ENCODE data around the gene RXFP1. TPM values are rescaled to one million over a fixed set of nuclear protein-coding genes. Genes with fewer than 3 reads are reported as not detected.

Gene RXFP1
- polyA plus RNA-seq, 1 of the 3 experiments (the other 2 are of a cell fraction) = not detected

GRCh38 chr4:158535130-158535614, 13.5 kb downstream of the RXFP1 start (continued):
- TF ChIP-seq, protein P1, sequence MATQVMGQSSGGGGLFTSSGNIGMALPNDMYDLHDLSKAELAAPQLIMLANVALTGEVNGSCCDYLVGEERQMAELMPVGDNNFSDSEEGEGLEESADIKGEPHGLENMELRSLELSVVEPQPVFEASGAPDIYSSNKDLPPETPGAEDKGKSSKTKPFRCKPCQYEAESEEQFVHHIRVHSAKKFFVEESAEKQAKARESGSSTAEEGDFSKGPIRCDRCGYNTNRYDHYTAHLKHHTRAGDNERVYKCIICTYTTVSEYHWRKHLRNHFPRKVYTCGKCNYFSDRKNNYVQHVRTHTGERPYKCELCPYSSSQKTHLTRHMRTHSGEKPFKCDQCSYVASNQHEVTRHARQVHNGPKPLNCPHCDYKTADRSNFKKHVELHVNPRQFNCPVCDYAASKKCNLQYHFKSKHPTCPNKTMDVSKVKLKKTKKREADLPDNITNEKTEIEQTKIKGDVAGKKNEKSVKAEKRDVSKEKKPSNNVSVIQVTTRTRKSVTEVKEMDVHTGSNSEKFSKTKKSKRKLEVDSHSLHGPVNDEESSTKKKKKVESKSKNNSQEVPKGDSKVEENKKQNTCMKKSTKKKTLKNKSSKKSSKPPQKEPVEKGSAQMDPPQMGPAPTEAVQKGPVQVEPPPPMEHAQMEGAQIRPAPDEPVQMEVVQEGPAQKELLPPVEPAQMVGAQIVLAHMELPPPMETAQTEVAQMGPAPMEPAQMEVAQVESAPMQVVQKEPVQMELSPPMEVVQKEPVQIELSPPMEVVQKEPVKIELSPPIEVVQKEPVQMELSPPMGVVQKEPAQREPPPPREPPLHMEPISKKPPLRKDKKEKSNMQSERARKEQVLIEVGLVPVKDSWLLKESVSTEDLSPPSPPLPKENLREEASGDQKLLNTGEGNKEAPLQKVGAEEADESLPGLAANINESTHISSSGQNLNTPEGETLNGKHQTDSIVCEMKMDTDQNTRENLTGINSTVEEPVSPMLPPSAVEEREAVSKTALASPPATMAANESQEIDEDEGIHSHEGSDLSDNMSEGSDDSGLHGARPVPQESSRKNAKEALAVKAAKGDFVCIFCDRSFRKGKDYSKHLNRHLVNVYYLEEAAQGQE (IDR thresholded peaks at IDR 0.05; ENCODE audit: low read depth, low read length) = no peak
- no peak for TF ChIP-seq GABPA (IDR thresholded peaks at IDR 0.05; ENCODE audit: low read depth)

- H3K27ac ChIP-seq (ENCODE audit: low read depth in 2 of 2, low read length in 1 of 2) = no peak overlapping the region
- H3K9ac ChIP-seq = no peak overlapping the region
- ChIA-PET CTCF (no interaction called here), POLR2A (no interaction called here)
- no peaks in the 10 kb centered on the region for H3K36me3 ChIP-seq (replicated peaks in 1 of 2; ENCODE audit: control insufficient read depth in 1 of 2, insufficient read depth in 2 of 2, low read length in 1 of 2)
- no peaks in the 10 kb centered on the region for H3K9me2 ChIP-seq
- H3K9me3 ChIP-seq = no peaks in the 10 kb centered on the region
- H3K79me2 ChIP-seq (ENCODE audit: insufficient read depth) = no peaks in the 10 kb centered on the region
- no peak overlapping the region for H3K4me3 ChIP-seq (ENCODE audit: low read depth in 2 of 2, low read length in 1 of 2)
- H4K20me1 ChIP-seq (ENCODE audit: insufficient read depth) = no peaks in the 10 kb centered on the region
- no peak for DNase-seq
- 23% methylated on average over 3 of the region's 3 CpGs for WGBS (ENCODE audit: low lambda C conversion rate)
- H3K27me3 ChIP-seq (ENCODE audit: insufficient read depth) = no peaks in the 10 kb centered on the region
- H3K4me2 ChIP-seq = no peak overlapping the region
- H3F3A ChIP-seq (replicated peaks; ENCODE audit: insufficient read depth) = no peaks in the 10 kb centered on the region
- TF ChIP-seq EZH2phosphoT487 (IDR thresholded peaks at IDR 0.05; ENCODE audit: borderline replicate concordance, low read depth) = no peak
- no peak for TF ChIP-seq JUND (IDR thresholded peaks at IDR 0.05)
- no peak for TF ChIP-seq FOXJ3 (CRISPR knock-in tag; IDR thresholded peaks at IDR 0.05)
- no peak for TF ChIP-seq MAX (IDR thresholded peaks at IDR 0.05; ENCODE audit: low read depth)
- TF ChIP-seq TEAD4 (IDR thresholded peaks at IDR 0.05; ENCODE audit: borderline replicate concordance, insufficient read depth) = no peak
- no peak for TF ChIP-seq TCF12 (IDR thresholded peaks at IDR 0.05)
- TF ChIP-seq SIN3A (IDR thresholded peaks at IDR 0.05; ENCODE audit: borderline replicate concordance, low read depth, low read length) = no peak
- no peak for TF ChIP-seq USF1 (IDR thresholded peaks at IDR 0.05; ENCODE audit: borderline replicate concordance, low read depth)
- no peak for TF ChIP-seq RAD21 (IDR thresholded peaks at IDR 0.05; ENCODE audit: low read length)
- TF ChIP-seq EP300 (IDR thresholded peaks at IDR 0.05; ENCODE audit: borderline replicate concordance in 1 of 2, low read depth in 1 of 2, low read length in 1 of 2) = no peak
- no peak for TF ChIP-seq POLR2AphosphoS5 (IDR thresholded peaks at IDR 0.05; ENCODE audit: low read depth, low read length)
- TF ChIP-seq GATA2 (CRISPR knock-in tag; IDR thresholded peaks at IDR 0.05) = no peak
- TF ChIP-seq MXI1 (IDR thresholded peaks at IDR 0.05; ENCODE audit: low read depth, low read length) = no peak
- no peak for TF ChIP-seq NRF1 (IDR thresholded peaks at IDR 0.05; ENCODE audit: low read depth, low read length)
- TF ChIP-seq YY1 (IDR thresholded peaks at IDR 0.05; ENCODE audit: low read depth) = no peak
- no peaks in the 10 kb centered on the region for H3K4me1 ChIP-seq (ENCODE audit: control insufficient read depth in 1 of 2, insufficient read depth in 2 of 2, low read depth in 1 of 2, low read length in 1 of 2)
- H2AFZ ChIP-seq (ENCODE audit: low read depth) = no peak overlapping the region
These were observed 15.2 kb downstream of the RXFP1 start for GRCh38 chr4:158536833-158537232.

Measured in SK-N-SH (cell line).